ENCODE measurements around the gene CORIN. TPM values are rescaled to one million over a fixed set of nuclear protein-coding genes. Genes with fewer than 3 reads are reported as not detected.

The CORIN gene
- total and polyA plus RNA-seq, 8 donors: 0.31 to 1.7 (median 0.39) TPM; not detected in 2

DNA sequence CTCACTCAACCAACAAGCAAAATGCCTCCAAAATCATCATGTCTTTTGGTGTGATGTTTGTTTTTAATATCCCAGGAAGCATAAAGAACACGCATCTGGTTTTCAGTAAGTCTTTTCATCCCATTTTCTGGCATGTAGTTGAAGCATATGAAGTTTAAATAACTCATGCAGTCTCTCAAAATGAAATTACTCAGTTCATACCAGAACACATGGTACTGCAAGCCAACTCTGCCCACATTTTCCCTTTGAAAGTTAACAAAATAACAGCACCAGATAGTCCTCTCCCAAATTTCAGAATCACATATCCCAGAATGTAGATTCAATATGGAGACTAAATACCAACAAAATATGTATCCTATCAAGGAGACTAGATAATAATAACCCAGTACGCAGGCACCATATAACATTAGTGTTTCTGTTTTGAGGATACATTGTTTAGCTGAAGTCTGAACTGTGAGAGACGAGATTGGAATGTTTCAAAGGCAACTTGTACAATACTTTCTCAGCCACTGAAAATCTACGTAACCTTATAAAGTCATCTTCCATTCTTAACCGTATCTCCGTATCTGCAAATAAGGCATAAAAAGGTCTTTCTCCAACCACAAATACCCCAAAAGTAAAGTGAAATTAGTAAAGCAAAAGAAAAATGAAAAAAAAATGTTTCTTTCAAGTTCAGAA lies 23.1 kb downstream of the CORIN start:
- TF ChIP-seq, protein P1, sequence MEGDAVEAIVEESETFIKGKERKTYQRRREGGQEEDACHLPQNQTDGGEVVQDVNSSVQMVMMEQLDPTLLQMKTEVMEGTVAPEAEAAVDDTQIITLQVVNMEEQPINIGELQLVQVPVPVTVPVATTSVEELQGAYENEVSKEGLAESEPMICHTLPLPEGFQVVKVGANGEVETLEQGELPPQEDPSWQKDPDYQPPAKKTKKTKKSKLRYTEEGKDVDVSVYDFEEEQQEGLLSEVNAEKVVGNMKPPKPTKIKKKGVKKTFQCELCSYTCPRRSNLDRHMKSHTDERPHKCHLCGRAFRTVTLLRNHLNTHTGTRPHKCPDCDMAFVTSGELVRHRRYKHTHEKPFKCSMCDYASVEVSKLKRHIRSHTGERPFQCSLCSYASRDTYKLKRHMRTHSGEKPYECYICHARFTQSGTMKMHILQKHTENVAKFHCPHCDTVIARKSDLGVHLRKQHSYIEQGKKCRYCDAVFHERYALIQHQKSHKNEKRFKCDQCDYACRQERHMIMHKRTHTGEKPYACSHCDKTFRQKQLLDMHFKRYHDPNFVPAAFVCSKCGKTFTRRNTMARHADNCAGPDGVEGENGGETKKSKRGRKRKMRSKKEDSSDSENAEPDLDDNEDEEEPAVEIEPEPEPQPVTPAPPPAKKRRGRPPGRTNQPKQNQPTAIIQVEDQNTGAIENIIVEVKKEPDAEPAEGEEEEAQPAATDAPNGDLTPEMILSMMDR (IDR thresholded peaks at IDR 0.05): no peak
- TF ChIP-seq POLR2A (IDR thresholded peaks at IDR 0.05): no peak
- no peaks in the 10 kb centered on the region for H3K4me1 ChIP-seq
- no peaks in the 10 kb centered on the region for H3K27me3 ChIP-seq
- intact Hi-C loops (cut with DNase I; ENCODE audit: low total_unique reads): no loop called here
- no peak overlapping the region for H3K4me3 ChIP-seq
- no peak for DNase-seq
- no peaks in the 10 kb centered on the region for H3K9me3 ChIP-seq
- no peak overlapping the region for H3K27ac ChIP-seq
- H3K36me3 ChIP-seq: no peaks in the 10 kb centered on the region
- WGBS, 5 donors: 72 to 85% (median 81%) methylated on average over 6 of the region's 6 CpGs

DNA sequence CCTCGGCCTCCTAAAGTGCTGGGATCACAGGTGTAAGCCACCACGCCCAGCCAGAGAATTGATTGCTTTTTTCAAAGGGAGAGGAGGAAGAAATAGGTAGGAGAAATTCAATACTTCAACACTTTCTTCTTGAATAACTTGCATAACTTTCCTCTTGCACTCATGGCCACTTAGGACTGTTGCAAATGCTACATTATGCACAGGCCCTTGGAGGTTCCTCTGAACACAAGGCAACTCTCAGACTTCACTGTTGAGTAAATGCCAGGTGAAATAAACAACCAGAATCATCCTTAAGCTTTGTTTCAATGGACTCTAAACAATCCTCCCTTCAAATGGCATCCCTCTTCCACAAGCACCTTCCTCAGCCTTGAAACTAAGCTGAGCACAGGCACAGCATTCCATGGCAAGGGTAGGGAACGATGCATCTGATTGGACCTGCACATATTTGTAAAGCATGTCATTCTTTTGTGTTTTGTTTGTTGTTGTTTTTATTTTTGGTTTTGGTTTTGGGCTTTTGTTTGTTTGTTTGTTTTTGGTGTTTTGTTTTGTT lies 28.1 kb downstream of the CORIN start:
- 71 to 91% (median 81%) methylated on average over 3 of the region's 3 CpGs for WGBS, 5 donors
- TF ChIP-seq, protein P1 (IDR thresholded peaks at IDR 0.05): no peak
- TF ChIP-seq EP300 (IDR thresholded peaks at IDR 0.05) (no peak), POLR2A (IDR thresholded peaks at IDR 0.05) (no peak), POLR2AphosphoS5 (IDR thresholded peaks at IDR 0.05) (no peak)
- DNase-seq: no peak
- intact Hi-C loops (cut with DNase I; ENCODE audit: low total_unique reads): no loop called here
- no peak overlapping the region for H3K4me3 ChIP-seq
- H3K4me1 ChIP-seq: no peaks in the 10 kb centered on the region
- H3K9me3 ChIP-seq: no peaks in the 10 kb centered on the region
- no peak overlapping the region for H3K27ac ChIP-seq
- H3K36me3 ChIP-seq: no peaks in the 10 kb centered on the region
- H3K27me3 ChIP-seq: no peaks in the 10 kb centered on the region

DNA sequence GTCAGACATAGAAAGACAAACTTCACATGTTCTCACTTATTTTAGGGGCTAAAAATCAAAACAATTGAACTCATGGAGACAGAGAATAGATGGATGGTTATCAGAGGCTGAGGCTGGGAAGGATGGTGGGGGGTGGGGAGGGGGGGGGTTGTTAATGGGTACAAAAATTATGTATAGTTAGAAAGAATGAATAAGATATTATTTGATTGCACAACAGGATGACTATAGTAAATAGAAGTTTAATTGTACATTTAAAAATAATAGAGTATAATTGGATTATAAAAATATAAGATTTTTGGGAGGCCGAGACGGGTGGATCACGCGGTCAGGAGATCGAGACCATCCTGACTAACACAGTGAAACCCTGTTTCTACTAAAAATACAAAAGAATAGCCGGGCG lies 33.3 kb downstream of the CORIN start:
- no peaks in the 10 kb centered on the region for H3K27me3 ChIP-seq
- H3K9me3 ChIP-seq: peaks cover 0 to 8% (median 0%) of the 10 kb centered on the region in 4 donors
- DNase-seq: no peak
- no peak overlapping the region for H3K4me3 ChIP-seq
- H3K27ac ChIP-seq: no peak overlapping the region
- 93 to 99% (median 95%) methylated on average over 7 of the region's 7 CpGs for WGBS, 5 donors
- H3K4me1 ChIP-seq: no peaks in the 10 kb centered on the region
- no peaks in the 10 kb centered on the region for H3K36me3 ChIP-seq
- intact Hi-C loops (cut with DNase I; ENCODE audit: low total_unique reads): no loop called here
- TF ChIP-seq, protein P1 (IDR thresholded peaks at IDR 0.05): no peak
- TF ChIP-seq POLR2AphosphoS5 (IDR thresholded peaks at IDR 0.05) (no peak), EP300 (IDR thresholded peaks at IDR 0.05) (no peak), POLR2A (IDR thresholded peaks at IDR 0.05) (no peak)

DNA sequence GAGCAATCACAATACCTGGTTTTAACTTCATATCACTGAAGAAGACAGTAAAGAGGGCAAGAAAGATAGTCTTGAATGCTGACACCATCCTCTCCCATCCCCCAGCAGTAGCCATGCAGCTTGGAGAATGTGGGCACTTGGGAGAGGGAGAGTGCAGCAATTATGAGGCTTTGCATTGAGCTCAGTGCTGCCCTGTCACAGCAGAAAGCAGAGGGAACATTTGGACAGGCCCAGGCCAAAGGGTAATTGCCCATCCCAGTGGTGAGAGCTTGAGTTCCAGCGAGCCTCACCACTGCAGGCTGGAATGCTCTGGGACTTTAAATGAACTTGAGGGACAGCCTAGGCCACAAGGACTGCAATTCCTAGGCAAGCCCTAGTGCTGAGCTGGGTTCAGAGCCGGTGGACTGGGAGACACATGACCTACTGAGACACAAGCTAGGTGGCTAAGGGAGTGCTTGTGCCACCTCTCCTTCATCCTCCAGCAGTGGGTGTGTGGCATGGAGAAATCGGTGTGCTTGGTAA lies 36.3 kb downstream of the CORIN start:
- WGBS, 5 donors: 80 to 91% (median 84%) methylated on average over 3 of the region's 3 CpGs
- intact Hi-C loops (cut with DNase I; ENCODE audit: low total_unique reads): no loop called here
- Histone ChIP-seq H3K4me3 (no peak overlapping the region), H3K4me1 (no peaks in the 10 kb centered on the region), H3K27ac (no peak overlapping the region), H3K27me3 (no peaks in the 10 kb centered on the region), H3K9me3 (peaks cover 0 to 8% (median 0%) of the 10 kb centered on the region in 4 donors), H3K36me3 (no peaks in the 10 kb centered on the region)
- DNase-seq: no peak
- TF ChIP-seq EP300 (IDR thresholded peaks at IDR 0.05) (no peak), POLR2AphosphoS5 (IDR thresholded peaks at IDR 0.05) (no peak), POLR2A (IDR thresholded peaks at IDR 0.05) (no peak)
- TF ChIP-seq, protein P1 (IDR thresholded peaks at IDR 0.05): no peak

Measured in stomach (tissue), 9 donors.